GM21390 (cell line): ENCODE measurements around the gene MAPK7.

ENCODE experiments used
- ATAC-seq: cut with Tn5 transposase; IDR thresholded peaks from one replicate; pipeline ENCODE4 v1.9.1; 2021; ENCODE audit not compliant: unreplicated experiment

Gene MAPK7

DNA sequence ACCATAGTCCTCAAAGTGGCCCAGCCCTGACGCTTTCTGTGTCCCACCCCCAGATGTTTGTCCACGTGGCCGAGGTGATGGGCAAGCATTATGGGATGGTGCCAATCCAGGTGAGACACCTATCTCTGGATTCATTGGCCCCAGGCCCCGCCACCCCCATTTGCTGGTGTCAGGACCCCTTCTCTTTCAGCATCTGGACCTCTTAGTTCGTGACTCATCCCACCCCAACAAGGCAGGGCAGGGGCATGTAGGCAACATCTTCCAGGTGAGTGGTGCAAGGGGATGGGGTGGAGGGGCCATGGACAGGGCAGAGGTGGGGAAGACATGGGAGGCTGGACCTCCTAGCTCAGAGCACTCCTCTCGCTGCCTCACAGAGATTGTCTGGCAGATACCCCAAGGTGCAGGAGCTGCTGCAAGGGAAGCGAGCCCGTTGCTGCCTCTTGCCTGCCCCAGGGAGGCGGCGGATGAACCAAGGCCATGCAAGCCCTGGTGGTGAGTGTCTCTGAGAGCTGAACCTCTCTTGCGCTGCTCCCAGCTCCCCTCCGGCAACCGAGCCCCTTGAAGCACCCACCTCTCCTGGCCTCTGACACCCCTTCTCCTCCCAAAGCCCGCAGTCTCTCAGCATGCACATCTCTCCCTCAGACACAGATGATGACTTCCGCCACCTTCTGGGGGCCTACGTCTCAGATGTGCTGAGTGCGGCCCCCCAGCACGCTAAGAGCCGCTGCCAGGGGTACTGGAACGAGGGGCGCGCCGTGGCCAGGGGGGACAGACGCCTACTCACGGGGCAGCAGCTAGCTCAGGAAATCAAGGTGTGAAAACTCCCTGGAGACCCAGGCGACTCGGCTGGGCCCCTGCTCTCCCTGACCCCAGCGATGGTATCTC is 36.3 kb downstream of the MAPK7 start:
- ATAC-seq, result no peak

GRCh38 chr17:19415311-19415710 is 37.0 kb downstream of the MAPK7 start:
- ATAC-seq, result no peak

GRCh38 chr17:19415806-19416775 is 37.8 kb downstream of the MAPK7 start:
- no peak for ATAC-seq

- ATAC-seq, result no peak
Observed at GRCh38 chr17:19417611-19418010, 39.3 kb downstream of the MAPK7 start.

GRCh38 chr17:19418251-19418992 is 40.1 kb downstream of the MAPK7 start:
- ATAC-seq, result no peak

- no peak for ATAC-seq
Observed at GRCh38 chr17:19421219-19421618, 42.9 kb downstream of the MAPK7 start.

DNA sequence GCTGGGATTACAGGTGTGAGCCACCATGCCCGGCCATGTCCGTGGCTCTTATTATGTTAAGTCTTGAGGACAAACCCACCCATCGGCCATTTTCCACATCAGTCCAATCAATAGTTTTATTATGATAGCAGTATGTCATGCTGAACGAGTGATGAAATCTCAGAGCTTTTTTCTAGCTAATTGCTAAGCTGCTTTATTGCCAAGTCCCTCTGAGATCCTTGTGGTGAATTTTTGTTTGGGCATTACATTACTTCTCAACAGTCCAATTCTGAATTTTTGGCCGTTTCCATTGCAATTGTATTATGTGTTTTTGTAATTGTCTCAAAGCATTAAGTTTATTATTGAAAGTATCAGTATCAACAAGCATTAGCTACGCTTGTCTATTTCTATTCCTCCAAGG is 43.6 kb downstream of the MAPK7 start:
- no peak for ATAC-seq

GRCh38 chr17:19424934-19425868 is 46.9 kb downstream of the MAPK7 start:
- ATAC-seq, result no peak

DNA sequence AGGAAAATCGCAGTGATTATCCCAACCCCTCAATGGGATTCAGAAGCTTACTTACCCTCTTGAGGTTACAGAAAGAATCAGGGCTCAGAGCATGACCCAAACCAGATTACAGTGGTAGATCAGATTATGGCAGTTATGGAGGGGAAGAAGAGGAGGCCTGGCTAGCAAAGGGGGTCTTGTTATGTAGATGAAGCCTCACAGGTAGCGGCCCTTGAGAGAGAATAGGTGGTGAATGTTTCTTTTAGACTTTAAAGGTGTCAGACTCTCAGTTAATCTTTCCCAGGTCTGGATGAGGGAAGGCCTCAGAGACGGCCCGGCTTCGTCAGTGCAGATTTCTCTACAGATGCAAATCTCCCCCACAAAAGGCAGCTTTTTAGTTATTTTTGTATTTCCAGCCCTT is 48.3 kb downstream of the MAPK7 start:
- no peak for ATAC-seq

GRCh38 chr17:19431691-19432090 is 53.4 kb downstream of the MAPK7 start:
- ATAC-seq, result no peak
